ENCODE data around the gene GRP. TPM values are rescaled to one million over a fixed set of nuclear protein-coding genes. Genes with fewer than 3 reads are reported as not detected.

The GRP gene
- total and polyA plus RNA-seq, 2 donors (not counting 3 experiments of a cell fraction or from before 2014, with no cell fraction given): not detected

GRCh38 chr18:59208602-59209125 lies 11.3 kb upstream of the GRP start:
- no peak overlapping the region for H3K4me3 ChIP-seq (replicated peaks in 1 of 3; ENCODE audit: insufficient read depth in 1 of 3, low read depth in 1 of 3, low read length in 3 of 3)
- H3K27me3 ChIP-seq (ENCODE audit: control insufficient read depth in 2 of 2, insufficient read depth in 2 of 2, low read length in 2 of 2): no peaks in the 10 kb centered on the region
- intact Hi-C loops (cut with micrococcal nuclease): no loop called here
- CTCF ChIA-PET: no interaction called here
- H3K36me3 ChIP-seq (ENCODE audit: control insufficient read depth in 2 of 2, extremely low read depth in 1 of 2, insufficient read depth in 2 of 2, low read length in 2 of 2): no peaks in the 10 kb centered on the region
- FAIRE-seq: no peak
- no peak overlapping the region for H3K9ac ChIP-seq (replicated peaks; ENCODE audit: extremely low read depth, insufficient read depth, low read length)
- POLR2A ChIA-PET: no interaction called here
- no peak overlapping the region for H2AFZ ChIP-seq (ENCODE audit: low read depth, low read length)
- H3K79me2 ChIP-seq (ENCODE audit: control insufficient read depth, insufficient read depth, low read length): no peaks in the 10 kb centered on the region
- DNase-seq (ENCODE audit: low read depth, low spot score): no peak
- no peak for TF ChIP-seq POLR2A (IDR thresholded peaks at IDR 0.05; ENCODE audit: low read depth, low read length)
- TF ChIP-seq JUN (IDR thresholded peaks at IDR 0.05; ENCODE audit: borderline replicate concordance, insufficient read depth, insufficient read length, low read depth): no peak
- TF ChIP-seq POLR2AphosphoS5 (IDR thresholded peaks at IDR 0.05; ENCODE audit: insufficient read depth, low read depth, low read length): no peak
- TF ChIP-seq MYC (IDR thresholded peaks at IDR 0.05; ENCODE audit: low read depth, low read length): no peak
- TF ChIP-seq GATA2 (IDR thresholded peaks at IDR 0.05; ENCODE audit: insufficient read depth, insufficient read length, low read depth, low read length): no peak
- TF ChIP-seq FOS (IDR thresholded peaks at IDR 0.05; ENCODE audit: borderline replicate concordance, insufficient read depth, low read length): no peak
- no peak for TF ChIP-seq EZH2 (IDR thresholded peaks at IDR 0.05; ENCODE audit: borderline replicate concordance, low read depth, low read length, severe bottlenecking)
- TF ChIP-seq, protein P1, sequence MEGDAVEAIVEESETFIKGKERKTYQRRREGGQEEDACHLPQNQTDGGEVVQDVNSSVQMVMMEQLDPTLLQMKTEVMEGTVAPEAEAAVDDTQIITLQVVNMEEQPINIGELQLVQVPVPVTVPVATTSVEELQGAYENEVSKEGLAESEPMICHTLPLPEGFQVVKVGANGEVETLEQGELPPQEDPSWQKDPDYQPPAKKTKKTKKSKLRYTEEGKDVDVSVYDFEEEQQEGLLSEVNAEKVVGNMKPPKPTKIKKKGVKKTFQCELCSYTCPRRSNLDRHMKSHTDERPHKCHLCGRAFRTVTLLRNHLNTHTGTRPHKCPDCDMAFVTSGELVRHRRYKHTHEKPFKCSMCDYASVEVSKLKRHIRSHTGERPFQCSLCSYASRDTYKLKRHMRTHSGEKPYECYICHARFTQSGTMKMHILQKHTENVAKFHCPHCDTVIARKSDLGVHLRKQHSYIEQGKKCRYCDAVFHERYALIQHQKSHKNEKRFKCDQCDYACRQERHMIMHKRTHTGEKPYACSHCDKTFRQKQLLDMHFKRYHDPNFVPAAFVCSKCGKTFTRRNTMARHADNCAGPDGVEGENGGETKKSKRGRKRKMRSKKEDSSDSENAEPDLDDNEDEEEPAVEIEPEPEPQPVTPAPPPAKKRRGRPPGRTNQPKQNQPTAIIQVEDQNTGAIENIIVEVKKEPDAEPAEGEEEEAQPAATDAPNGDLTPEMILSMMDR (IDR thresholded peaks at IDR 0.05; ENCODE audit: extremely low read depth in 1 of 2, insufficient read depth in 1 of 2, low read depth in 1 of 2, low read length in 2 of 2): no peak
- TF ChIP-seq, protein P2, sequence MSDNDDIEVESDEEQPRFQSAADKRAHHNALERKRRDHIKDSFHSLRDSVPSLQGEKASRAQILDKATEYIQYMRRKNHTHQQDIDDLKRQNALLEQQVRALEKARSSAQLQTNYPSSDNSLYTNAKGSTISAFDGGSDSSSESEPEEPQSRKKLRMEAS (IDR thresholded peaks at IDR 0.05; ENCODE audit: insufficient read depth, insufficient read length): no peak
- dilution Hi-C loops (cut with MboI; ENCODE audit: extremely low pct_ligation_motif_present, low sequenced_read_pairs): no loop called here
- no TSS peak for BruUV-seq (replicated peaks)
- H3K27ac ChIP-seq (ENCODE audit: insufficient read depth, low read depth, low read length): no peak overlapping the region
- H3K4me2 ChIP-seq (ENCODE audit: insufficient read depth, low read length): no peak overlapping the region
- no peaks in the 10 kb centered on the region for H4K20me1 ChIP-seq (replicated peaks; ENCODE audit: control insufficient read depth, extremely low read depth, insufficient read depth, low read length)
- no peaks in the 10 kb centered on the region for H3K9me3 ChIP-seq (replicated peaks; ENCODE audit: control insufficient read depth, insufficient read depth, low read length)
- H3K4me1 ChIP-seq (ENCODE audit: control insufficient read depth, extremely low read depth, insufficient read depth, low read length): no peaks in the 10 kb centered on the region
- H3K9me1 ChIP-seq (replicated peaks; ENCODE audit: control insufficient read depth, extremely low read depth, insufficient read depth, low read length): no peaks in the 10 kb centered on the region
